Pulmonary artery endothelial cell (primary cell): ENCODE data around the gene ALG11. TPM values are rescaled to one million over a fixed set of nuclear protein-coding genes. Genes with fewer than 3 reads are reported as not detected.

Experiments
- DNase-seq: peaks from one replicate; pipeline ENCODE4 v3.0.0-alpha.2; 2011; ENCODE audit warnings: low read depth, low spot score
- total RNA-seq: library from RNA; depleted of rRNA; stranded (reverse); fragments of >200 nt; gene quantifications from 2 replicates; pipeline ENCODE4 v1.2.3, GENCODE V29; 2014

The ALG11 gene
- total RNA-seq, 1 donor from 2014 or later: 12.5 TPM

GRCh38 chr13:51997641-51998330 is 14.4 kb upstream of the ALG11 start:
- no peak for DNase-seq

DNA sequence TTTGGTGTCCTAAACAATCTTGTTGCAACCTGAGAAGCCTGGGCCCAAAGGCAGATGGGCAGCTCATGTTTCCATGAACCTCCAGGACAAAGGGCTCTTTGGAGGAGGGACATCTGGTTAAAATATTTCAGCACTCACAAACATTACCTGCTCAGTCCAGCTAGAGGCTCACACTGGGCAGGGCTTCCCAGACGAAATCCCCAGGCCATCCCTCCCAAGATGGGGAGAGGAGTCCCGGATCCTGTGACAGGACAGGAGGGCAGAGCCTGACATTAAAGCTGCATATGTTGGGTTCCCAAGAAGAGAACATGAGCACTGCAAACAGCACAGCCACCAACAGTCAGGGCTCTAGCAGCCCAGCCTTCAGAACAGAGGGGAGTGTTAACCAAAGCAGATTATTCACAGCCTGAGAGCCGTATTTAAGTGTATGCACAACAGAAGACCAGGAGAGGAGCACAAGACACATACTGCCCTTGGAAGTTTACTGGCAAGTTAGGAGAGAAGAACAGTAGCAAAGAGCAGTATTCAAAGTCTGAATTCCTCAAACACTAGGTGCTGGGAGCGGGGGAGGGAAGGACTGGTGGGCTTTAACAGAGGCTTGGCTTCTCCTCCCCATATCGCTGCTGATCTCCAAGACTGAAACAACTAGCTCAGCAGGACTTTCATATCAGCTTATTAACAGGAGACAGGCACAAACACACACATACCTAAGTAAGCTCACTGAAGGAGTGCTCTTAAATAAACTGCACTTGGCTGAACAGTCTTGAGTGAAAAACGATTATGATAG is 13.3 kb upstream of the ALG11 start:
- DNase-seq: no peak

DNA sequence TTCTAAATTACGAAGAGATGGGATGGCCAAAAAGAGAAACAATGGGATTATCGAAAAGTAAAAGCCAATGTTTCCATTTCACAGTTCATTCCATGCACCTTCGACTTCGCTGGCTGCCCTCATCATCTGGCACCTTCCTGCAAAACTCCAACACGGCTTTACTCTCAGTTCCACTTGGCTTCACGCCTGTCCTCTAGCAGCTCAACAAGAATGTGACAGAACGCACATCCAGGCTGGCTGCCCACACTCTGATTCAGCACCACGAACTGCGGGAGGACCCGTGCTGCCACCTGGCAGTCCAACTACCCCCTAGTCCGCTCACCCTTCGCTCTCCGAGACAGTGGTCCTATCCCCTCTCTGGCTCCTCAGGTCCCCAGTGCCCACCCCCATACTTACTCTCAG is 12.7 kb upstream of the ALG11 start:
- no peak for DNase-seq

GRCh38 chr13:51999921-52000320 is 12.3 kb upstream of the ALG11 start:
- DNase-seq: no peak

DNA sequence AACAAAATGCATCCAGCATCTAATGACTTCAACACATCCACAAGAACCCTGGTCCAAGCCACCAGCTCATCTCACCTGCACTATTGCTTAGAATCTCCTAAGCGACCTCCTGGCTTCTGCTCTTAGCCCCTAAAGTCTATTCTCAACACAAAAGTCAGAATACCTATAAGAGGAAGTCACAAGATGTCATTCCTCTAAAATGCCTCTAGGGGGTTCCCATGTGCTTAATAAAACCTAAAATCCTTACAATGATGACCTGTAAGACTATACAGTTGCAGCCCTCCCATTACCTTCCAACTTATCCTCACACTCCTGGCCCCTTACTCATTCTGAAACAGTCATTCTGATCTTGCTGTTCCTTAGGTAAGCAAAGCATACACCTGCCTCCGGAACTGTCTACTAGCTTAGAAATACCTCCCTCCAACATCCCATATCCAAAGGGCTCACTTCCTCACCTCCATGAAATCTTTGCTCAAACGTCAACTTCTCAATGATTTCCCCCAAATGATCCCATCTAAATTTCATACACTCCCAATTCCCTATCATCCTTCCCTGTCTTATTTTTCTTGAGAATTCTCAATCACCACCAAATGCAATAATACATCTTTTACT is 11.0 kb upstream of the ALG11 start:
- peak; percentile 11 for DNase-seq

- no peak for DNase-seq
Observed at GRCh38 chr13:52002361-52002760, 9.8 kb upstream of the ALG11 start.

- DNase-seq: no peak
Observed at GRCh38 chr13:52003541-52003940, 8.7 kb upstream of the ALG11 start.

DNA sequence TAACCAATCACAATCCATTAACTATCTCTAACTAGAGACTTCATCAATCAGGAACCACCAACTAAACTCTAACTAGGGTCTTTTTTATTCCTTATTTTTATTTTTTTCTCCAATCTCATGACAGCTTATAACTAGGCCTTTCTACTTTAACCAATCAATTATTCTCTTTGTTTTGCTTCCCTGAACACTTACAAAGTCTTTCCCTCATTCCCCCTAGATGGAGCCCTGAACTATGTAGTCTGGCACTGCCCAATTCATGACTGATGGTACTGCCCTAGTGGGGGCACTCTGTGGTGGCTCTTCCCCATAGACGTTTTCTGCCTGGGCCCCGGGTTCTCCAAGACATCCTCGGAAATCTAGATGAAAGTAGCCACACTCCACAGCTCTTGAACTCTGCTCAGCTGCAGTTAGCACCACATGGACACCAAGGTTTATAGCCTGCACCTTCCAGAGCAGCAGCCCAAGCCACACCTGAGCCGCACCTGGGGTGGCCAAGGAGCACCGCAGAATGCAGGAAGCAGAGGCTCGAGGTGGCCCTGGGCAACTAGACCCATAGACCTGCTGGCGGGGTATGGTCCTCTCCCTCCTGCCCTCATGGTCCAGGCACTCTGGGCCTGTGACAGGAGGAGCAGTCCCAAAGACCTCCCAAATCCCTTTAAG is 7.6 kb upstream of the ALG11 start:
- DNase-seq: no peak

GRCh38 chr13:52005841-52006522 is 6.2 kb upstream of the ALG11 start:
- DNase-seq: no peak

DNA sequence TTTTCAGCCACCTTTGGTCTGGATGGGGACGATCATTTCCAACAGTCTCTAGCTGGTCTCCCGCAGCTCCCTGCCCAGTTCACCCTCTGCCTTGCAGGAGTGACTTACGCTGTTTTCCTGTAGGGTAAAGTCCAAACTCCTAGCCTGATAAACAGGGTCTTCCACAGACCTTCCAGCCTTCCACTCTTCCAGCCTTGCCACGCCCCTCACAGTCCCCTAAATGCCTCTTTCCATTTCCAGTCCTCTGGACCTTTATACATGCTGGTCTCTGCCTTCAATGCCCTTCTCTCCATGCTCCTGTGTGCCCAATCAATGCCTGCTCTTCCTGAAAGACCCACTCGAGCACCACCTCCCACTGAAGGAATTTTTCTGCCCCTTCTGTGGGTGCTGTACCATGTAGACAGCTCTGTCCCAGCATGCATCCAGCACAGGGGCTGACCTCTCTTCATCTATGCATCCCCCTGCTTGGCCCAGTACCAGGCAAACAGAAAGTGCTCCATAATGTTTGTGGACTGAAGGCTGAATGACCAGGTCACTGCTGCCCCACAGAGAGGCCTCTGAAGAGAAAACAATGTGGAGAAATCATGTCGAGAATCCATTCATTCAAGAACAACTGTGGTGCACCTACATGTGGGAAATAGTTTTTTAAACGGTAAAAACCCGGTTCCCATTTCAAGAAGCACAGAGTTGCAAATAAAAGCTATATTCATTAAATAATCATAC is 5.5 kb upstream of the ALG11 start:
- DNase-seq: no peak

- no peak for DNase-seq
Observed at GRCh38 chr13:52009946-52010345, 2.3 kb upstream of the ALG11 start.

- no peak for DNase-seq
Observed at GRCh38 chr13:52010890-52011631, 1.1 kb upstream of the ALG11 start, which contains the start of gene ATP7B. TSS of gene ATP7B (minus strand) at chr13:52011450. CDS start at chr13:52011337, 113 bp downstream.

- no peak for DNase-seq
Observed at GRCh38 chr13:52012512-52012836, 276 bp downstream of the ALG11 start.

DNA sequence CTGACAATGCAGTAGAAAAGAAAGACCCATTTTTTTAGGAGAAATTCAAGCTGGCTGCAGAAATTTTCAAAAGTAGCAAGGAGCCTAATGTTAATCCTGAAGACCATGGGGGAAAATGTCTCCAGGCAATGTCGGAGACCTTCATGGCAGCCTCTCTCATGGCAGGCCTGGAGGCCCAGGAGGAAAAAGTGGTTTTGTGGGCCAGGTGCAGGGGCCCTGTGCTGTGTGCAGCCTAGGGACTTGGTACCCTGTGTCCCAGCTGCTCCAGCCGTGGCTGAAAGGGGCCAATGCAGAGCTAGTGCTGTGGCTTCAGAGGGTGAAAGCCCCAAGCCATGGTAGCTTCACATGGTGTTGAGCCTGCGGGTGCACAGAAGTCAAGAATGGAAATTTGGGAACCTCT is 4.1 kb downstream of the ALG11 start:
- DNase-seq: no peak

- DNase-seq: no peak
Observed at GRCh38 chr13:52020191-52020590, 8.0 kb downstream of the ALG11 start.

DNA sequence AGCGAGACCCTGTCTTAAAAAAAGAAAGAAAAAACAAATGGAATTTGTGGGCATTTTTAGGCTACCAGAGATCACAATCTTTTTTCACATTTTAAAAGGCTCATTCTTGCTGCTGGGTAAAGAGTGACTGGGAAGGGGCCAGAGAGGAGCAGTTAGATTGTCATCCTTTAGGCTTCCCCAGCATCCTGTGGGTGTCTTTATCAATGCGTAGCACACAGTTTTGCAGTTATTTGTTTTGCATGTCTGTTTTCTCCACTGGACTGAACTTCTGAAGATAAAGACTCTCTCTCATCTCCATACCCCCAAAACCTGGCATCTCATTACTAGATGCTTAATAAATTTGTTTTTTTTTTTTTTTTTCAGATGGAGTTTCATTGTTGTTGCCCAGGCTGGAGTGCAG is 10.2 kb downstream of the ALG11 start:
- DNase-seq: no peak

GRCh38 chr13:52024481-52024880 is 12.3 kb downstream of the ALG11 start, which contains the start of gene UTP14C:
TSS of gene UTP14C (plus strand) at chr13:52024691. CDS start at chr13:52028805, 4,114 bp downstream.
- DNase-seq: no peak

DNA sequence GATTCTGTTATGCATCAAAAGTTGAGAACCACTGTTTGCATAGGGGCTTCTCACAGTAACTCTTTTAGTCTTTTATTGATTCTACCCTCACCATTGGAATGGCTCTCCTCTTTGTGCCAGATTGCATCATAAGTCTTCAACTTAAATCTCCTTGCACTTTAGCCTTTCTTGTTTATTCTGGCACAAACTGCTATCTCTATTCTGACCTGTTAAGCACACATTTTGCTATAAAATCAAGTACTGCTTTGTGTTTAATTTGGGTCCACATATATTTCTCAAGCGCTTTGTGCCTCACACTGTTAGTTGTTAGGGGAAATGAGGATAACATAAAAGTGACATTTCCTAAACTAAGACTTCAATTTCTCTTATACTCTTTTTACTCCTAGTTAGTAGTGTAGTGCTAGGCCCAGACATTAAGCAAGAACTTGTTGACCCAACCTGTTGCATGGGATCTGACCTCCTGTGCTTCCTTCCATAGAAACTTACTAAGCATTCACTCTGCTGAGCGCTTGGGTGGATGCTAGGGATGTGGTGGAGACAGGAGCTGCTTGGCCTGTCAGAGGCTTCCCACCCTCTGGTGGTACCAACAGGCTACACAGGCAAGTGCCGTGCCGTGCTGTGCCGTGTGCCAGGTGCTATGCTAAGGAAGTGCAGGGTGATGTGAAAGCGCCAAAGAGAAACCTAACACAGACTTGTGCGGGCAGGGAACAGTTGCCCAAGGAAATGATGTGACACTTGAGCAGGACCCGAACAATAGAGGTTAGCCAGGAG is 13.5 kb downstream of the ALG11 start:
- no peak for DNase-seq

- DNase-seq: no peak
Observed at GRCh38 chr13:52026246-52026626, 14.0 kb downstream of the ALG11 start.
